Type B pancreatic cell (in vitro differentiated cells): ENCODE results near the gene MSRB3. TPM values are rescaled to one million over a fixed set of nuclear protein-coding genes. Genes with fewer than 3 reads are reported as not detected.

Experiments used
- DNase-seq: peaks from one replicate; pipeline ENCODE4 v3.0.0; 2021; ENCODE audit warnings: mixed read lengths; ENCODE audit not compliant: unreplicated experiment; ENCODE audit errors: extremely low spot score
- H3K27ac Mint-ChIP-seq: 2 replicates; pipeline ENCODE4 v1.8.0; 2021; ENCODE audit warnings: mild to moderate bottlenecking, mixed read lengths
- H3K27me3 Mint-ChIP-seq: 2 replicates; pipeline ENCODE4 v1.8.0; 2021; ENCODE audit warnings: mixed read lengths
- H3K36me3 Mint-ChIP-seq: 2 replicates; pipeline ENCODE4 v1.8.0; 2021; ENCODE audit warnings: mixed read lengths
- H3K4me1 Mint-ChIP-seq: one replicate; pipeline ENCODE4 v1.8.0; 2021; ENCODE audit warnings: mixed read lengths; ENCODE audit not compliant: unreplicated experiment
- H3K4me3 Mint-ChIP-seq: 2 replicates; pipeline ENCODE4 v1.8.0; 2021; ENCODE audit warnings: mild to moderate bottlenecking, mixed read lengths
- H3K9me3 Mint-ChIP-seq: 2 replicates; pipeline ENCODE4 v1.8.0; 2021; ENCODE audit warnings: mixed read lengths
- total RNA-seq: library from RNA; stranded (reverse); gene quantifications from 2 replicates; pipeline ENCODE4 v1.2.1, GENCODE V29; 2021; ENCODE audit warnings: low replicate concordance
- TF ChIP-seq, protein P1 (sequence below): fragments of 200-600 bp; sonication (generic); conservative IDR thresholded peaks from 2 replicates; pipeline ENCODE4 v1.5.0; 2021; ENCODE audit warnings: antibody characterized with exemption, mild to moderate bottlenecking

The MSRB3 gene
- total RNA-seq, 1 donor from 2014 or later = 12.8 TPM

DNA sequence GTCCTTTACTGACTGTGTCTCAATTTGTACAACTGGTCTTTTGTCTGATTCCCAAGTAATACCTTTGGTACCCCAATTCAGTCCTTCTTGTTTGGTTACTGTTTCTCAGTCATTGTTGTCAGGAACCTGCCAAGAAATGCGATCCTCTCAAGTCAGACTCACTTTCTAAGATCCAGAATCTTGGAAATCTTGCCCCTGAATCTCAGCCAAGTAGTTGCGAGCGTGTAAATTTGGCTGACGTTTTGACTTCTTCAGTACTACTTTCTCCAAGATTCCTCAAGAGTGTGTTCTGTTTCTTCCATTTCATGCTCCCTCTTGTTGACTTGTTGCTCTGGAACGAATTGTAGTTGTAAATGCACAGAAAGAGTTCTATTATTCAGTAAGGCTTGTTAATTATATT, 114.0 kb downstream of the MSRB3 start:
- TF ChIP-seq, protein P1, sequence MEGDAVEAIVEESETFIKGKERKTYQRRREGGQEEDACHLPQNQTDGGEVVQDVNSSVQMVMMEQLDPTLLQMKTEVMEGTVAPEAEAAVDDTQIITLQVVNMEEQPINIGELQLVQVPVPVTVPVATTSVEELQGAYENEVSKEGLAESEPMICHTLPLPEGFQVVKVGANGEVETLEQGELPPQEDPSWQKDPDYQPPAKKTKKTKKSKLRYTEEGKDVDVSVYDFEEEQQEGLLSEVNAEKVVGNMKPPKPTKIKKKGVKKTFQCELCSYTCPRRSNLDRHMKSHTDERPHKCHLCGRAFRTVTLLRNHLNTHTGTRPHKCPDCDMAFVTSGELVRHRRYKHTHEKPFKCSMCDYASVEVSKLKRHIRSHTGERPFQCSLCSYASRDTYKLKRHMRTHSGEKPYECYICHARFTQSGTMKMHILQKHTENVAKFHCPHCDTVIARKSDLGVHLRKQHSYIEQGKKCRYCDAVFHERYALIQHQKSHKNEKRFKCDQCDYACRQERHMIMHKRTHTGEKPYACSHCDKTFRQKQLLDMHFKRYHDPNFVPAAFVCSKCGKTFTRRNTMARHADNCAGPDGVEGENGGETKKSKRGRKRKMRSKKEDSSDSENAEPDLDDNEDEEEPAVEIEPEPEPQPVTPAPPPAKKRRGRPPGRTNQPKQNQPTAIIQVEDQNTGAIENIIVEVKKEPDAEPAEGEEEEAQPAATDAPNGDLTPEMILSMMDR = no peak
- DNase-seq = no peak
- no peaks in the 10 kb centered on the region for H3K27me3 Mint-ChIP-seq
- H3K9me3 Mint-ChIP-seq = peaks cover 19% of the 10 kb centered on the region
- H3K4me1 Mint-ChIP-seq = peaks cover 23% of the 10 kb centered on the region
- H3K4me3 Mint-ChIP-seq = no peak overlapping the region
- H3K36me3 Mint-ChIP-seq = peaks cover 9% of the 10 kb centered on the region
- no peak overlapping the region for H3K27ac Mint-ChIP-seq

DNA sequence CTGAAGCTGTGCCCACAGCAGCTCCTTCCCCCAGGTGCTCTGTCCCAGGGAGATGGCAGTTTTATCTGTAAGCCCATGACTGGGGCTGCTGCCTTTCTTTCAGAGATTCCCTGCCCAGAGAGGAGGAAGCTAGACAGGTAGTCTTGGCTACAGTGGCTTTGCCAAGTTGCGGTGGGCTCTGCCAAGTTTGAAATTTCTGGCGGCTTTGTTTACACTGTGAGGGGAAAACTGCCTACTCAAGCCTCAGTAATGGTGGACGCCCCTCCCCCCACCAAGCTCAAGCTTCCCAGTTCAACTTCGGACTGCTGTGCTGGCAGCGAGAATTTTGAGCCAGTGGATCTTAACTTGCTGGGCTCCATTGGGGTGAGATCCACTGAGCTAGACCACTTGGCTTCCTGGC, 124.7 kb downstream of the MSRB3 start:
- Mint-ChIP-seq H3K27me3 (no peaks in the 10 kb centered on the region), H3K36me3 (peaks cover 24% of the 10 kb centered on the region), H3K4me3 (no peak overlapping the region), H3K4me1 (no peaks in the 10 kb centered on the region), H3K27ac (no peak overlapping the region), H3K9me3 (peaks cover 28% of the 10 kb centered on the region)
- no peak for DNase-seq
- TF ChIP-seq, protein P1 = no peak

DNA sequence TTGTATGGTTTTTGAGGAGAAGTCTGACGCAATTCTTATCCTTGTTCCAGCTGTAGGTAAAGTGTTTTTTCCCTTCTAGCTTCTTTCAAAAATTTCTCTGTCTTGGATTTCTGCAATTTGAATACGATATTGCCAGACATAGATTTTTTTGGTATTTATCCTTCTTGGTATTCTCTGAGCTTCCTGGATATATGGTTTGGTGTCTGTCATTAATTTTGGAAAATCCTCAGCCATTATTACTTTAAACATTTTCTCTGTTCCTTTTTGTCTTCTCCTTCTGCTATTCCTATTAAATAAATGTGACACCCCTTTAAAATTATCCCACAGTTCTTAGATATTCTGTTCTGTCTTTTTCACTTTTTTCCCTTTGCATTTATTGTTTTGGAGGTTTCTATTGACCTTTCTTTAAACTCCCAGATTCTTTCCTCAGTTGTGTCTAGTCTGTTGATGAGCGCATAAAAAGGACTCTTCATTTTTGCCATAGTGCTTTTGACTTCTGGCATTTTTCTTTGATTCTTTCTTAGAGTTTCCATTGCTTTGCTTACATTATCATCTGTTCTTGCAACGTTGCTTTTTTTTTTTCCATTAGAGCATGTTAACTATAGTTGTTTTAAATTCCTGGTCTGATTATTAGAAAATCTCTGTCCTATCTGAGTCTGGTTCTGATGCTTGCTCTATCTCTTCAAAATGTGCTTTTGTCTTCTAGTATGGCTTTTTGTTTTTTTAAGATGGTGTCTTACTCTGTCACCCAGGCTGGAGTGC, 129.1 kb downstream of the MSRB3 start:
- H3K4me3 Mint-ChIP-seq = no peak overlapping the region
- H3K4me1 Mint-ChIP-seq = no peaks in the 10 kb centered on the region
- DNase-seq = no peak
- H3K9me3 Mint-ChIP-seq = peaks cover 5% of the 10 kb centered on the region
- TF ChIP-seq, protein P1 = no peak
- no peaks in the 10 kb centered on the region for H3K27me3 Mint-ChIP-seq
- H3K27ac Mint-ChIP-seq = no peak overlapping the region
- peaks cover 9% of the 10 kb centered on the region for H3K36me3 Mint-ChIP-seq

DNA sequence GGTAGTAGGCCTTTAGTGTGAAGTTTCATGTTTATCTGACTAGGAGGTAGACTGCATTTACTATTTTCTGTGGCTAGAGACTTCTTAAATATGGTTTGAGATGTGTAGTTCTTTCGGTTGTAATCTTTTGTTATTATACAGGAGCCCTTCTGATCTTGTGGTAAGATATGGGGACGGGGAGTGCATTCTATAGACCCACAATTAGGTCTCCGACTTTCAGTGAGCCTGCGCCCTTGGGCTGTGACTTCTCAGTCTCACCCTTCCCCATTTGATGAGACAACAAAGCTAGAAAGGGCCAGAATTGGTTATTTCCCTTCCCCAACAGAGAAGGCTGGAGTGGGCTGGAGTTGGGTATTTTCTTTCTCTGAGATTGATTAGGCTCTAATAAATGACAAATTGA, 130.0 kb downstream of the MSRB3 start:
- peaks cover 9% of the 10 kb centered on the region for H3K36me3 Mint-ChIP-seq
- no peaks in the 10 kb centered on the region for H3K27me3 Mint-ChIP-seq
- H3K9me3 Mint-ChIP-seq = peaks cover 5% of the 10 kb centered on the region
- no peak overlapping the region for H3K27ac Mint-ChIP-seq
- no peak for DNase-seq
- no peak overlapping the region for H3K4me3 Mint-ChIP-seq
- no peaks in the 10 kb centered on the region for H3K4me1 Mint-ChIP-seq
- TF ChIP-seq, protein P1 = no peak

DNA sequence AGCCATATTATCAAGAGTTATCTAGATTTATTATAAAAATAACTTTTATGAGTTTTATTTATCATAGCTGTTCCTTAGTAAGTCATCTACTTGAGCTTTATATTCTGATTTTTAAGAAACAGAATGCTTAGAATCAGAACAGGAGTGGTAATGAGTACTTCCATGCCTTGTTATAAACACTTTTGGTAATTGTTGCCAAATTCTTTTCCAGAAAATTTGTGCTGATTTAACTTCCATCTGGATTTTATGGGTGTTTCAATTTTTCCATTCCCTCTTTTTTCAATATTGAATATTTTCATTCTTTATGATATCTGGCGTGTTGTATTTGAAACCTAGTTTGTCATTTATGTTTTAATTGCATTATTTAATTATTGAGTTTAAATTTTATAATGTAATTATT, 131.2 kb downstream of the MSRB3 start:
- Mint-ChIP-seq H3K9me3 (peaks cover 5% of the 10 kb centered on the region), H3K27me3 (no peaks in the 10 kb centered on the region), H3K4me3 (no peak overlapping the region), H3K36me3 (peaks cover 3% of the 10 kb centered on the region), H3K27ac (no peak overlapping the region), H3K4me1 (no peaks in the 10 kb centered on the region)
- TF ChIP-seq, protein P1 = no peak
- DNase-seq = no peak
